HG03159 (cell line): ENCODE results near the gene PCNX3.

Source experiments
- ATAC-seq: cut with Tn5 transposase; IDR thresholded peaks from one replicate; pipeline ENCODE4 v1.9.1; 2021; ENCODE audit warnings: mild to moderate bottlenecking, moderate library complexity; ENCODE audit not compliant: unreplicated experiment

Gene PCNX3

DNA sequence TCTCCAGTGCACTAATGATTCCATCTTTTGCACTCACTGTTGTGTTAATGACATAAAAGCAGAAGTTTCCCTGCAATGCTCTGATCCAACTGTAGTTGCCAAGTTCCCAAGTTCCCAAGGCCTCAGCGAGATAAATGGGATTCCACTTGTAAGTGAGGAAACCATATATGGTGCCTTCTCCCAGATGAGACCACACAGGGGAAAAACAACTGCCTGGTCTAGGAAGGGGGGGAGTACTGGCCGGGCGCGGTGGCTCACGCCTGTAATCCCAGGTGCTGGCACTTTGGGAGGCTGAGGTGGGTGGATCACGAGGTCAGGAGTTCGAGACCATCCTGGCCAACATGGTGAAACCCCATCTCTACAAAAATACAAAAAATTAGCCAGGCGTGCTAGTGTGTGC, 70.4 kb downstream of the PCNX3 start:
- no peak for ATAC-seq
